ENCODE data around the gene SIPA1. TPM values are rescaled to one million over a fixed set of nuclear protein-coding genes. Genes with fewer than 3 reads are reported as not detected.
"Not testable (repeated sequence)": the region's sequence is repeated elsewhere in the genome, so short reads cannot be mapped to it uniquely, and the experiment has no call there.

SIPA1 gene
- total RNA-seq, 4 donors from 2014 or later, result 40.7 to 56.3 (median 45.8) TPM

DNA sequence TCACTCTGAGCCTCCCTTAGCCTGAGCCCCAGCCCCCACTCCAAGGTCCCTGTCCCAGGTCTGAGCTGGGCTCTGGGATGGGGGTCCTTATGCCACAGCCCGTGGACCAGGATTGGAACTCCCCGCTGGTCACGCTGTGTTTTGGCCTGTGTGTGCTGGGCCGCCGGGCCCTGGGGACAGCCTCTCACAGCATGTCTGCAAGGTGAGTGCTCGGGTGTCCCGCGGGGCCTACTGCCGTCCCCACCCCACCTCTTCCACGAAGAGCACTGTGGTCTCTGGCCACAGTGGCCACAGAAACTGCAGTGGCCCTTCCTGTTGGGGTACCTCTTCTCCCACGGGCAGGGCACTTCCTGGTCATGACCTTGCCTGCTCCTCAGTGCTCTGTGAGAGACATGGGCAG is 3.5 kb upstream of the SIPA1 start:
- no peak overlapping the region for H3K27ac ChIP-seq (replicated peaks in 1 of 4)
- WGBS, result 93% methylated on average over 11 of the region's 11 CpGs
- peaks cover 50 to 79% (median 78%) of the 10 kb centered on the region in 4 donors for H3K36me3 ChIP-seq
- TF ChIP-seq, protein P1, sequence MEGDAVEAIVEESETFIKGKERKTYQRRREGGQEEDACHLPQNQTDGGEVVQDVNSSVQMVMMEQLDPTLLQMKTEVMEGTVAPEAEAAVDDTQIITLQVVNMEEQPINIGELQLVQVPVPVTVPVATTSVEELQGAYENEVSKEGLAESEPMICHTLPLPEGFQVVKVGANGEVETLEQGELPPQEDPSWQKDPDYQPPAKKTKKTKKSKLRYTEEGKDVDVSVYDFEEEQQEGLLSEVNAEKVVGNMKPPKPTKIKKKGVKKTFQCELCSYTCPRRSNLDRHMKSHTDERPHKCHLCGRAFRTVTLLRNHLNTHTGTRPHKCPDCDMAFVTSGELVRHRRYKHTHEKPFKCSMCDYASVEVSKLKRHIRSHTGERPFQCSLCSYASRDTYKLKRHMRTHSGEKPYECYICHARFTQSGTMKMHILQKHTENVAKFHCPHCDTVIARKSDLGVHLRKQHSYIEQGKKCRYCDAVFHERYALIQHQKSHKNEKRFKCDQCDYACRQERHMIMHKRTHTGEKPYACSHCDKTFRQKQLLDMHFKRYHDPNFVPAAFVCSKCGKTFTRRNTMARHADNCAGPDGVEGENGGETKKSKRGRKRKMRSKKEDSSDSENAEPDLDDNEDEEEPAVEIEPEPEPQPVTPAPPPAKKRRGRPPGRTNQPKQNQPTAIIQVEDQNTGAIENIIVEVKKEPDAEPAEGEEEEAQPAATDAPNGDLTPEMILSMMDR (IDR thresholded peaks at IDR 0.05), result no peak
- TF ChIP-seq POLR2AphosphoS5 (IDR thresholded peaks at IDR 0.05) (no peak), POLR2A (IDR thresholded peaks at IDR 0.05; ENCODE audit: low read depth) (no peak), EP300 (IDR thresholded peaks at IDR 0.05) (no peak)
- H3K9me3 ChIP-seq, result no peaks in the 10 kb centered on the region
- intact Hi-C loops (cut with DNase I), result no loop called here
- no peak for DNase-seq (ENCODE audit: extremely low spot score)
- no peak overlapping the region for H3K4me3 ChIP-seq
- H3K27me3 ChIP-seq, result no peaks in the 10 kb centered on the region
- peaks cover 22 to 32% (median 24%) of the 10 kb centered on the region in 4 donors for H3K4me1 ChIP-seq

DNA sequence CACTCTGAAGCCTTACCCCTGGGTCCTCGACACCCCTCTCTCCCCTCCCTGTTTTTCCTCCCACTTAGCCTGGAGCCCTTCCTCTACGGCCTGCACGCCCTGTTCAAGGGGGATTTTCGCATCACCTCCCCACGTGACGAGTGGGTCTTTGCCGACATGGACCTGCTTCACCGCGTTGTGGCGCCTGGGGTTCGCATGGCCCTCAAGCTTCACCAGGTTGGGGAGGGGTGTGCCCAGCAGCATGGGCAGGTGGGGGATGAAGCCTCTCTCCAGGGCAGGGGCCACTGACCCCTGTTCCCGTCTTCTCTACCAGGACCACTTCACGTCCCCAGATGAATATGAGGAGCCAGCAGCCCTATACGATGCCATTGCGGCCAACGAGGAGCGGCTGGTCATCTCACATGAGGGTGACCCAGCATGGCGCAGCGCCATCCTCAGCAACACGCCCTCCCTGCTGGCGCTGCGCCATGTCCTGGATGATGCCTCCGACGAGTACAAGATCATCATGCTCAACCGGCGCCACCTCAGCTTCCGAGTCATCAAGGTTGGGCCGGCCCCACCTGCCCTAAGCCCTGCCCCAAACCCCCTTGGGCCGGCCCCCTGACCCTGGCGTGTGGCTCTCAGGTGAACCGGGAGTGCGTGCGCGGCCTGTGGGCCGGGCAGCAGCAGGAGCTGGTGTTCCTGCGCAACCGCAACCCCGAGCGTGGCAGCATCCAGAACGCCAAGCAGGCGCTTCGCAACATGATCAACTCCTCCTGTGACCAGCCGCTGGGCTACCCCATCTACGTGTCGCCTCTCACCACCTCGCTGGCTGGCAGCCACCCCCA is 2.8 kb upstream of the SIPA1 start:
- H3K9me3 ChIP-seq, result no peaks in the 10 kb centered on the region
- no peak for TF ChIP-seq POLR2AphosphoS5 (IDR thresholded peaks at IDR 0.05)
- TF ChIP-seq, protein P1 (IDR thresholded peaks at IDR 0.05), result no peak
- H3K4me3 ChIP-seq, result no peak overlapping the region
- H3K36me3 ChIP-seq, result peaks cover 43 to 72% (median 71%) of the 10 kb centered on the region in 4 donors
- H3K27ac ChIP-seq (replicated peaks in 1 of 4), result no peak overlapping the region
- H3K27me3 ChIP-seq, result no peaks in the 10 kb centered on the region
- peaks cover 29 to 39% (median 31%) of the 10 kb centered on the region in 4 donors for H3K4me1 ChIP-seq
- intact Hi-C loops (cut with DNase I), result no loop called here
- 90% methylated on average over 34 of the region's 46 CpGs for WGBS
- no peak for DNase-seq (ENCODE audit: extremely low spot score)

DNA sequence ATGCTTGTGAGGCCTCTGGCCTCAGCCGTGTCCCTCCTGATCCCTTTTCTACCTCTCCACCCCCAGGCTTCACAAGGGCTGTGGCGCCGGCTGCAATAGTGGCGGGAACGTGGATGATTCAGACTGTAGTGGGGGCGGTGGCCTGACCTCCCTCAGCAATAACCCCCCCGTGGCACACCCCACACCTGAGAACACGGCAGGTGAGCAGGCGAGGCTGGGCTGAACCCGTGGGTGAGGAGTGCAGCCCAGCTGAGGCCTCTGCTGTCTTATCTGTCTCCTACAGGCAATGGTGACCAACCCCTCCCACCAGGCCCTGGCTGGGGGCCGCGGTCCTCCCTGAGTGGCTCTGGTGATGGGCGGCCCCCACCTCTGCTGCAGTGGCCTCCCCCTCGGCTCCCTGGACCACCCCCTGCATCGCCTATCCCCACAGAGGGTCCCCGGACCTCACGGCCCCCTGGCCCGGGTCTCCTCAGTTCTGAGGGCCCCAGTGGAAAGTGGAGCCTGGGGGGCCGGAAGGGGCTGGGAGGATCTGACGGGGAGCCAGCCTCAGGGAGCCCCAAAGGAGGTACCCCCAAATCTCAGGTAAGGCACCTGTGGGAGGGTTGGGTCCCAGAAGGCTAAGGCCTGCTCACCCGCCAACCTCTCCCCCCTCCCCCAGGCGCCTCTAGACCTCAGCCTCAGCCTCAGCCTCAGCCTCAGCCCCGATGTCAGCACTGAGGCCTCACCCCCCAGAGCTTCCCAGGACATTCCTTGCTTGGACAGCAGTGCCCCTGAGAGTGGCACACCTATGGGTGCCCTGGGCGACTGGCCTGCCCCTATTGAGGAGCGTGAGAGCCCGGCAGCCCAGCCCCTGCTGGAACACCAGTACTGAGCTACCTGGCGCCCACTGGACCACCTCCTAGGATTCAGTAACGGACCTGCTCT is 1.5 kb upstream of the SIPA1 start:
- 84% methylated on average over 11 of the region's 28 CpGs for WGBS
- Histone ChIP-seq H3K27ac (replicated peaks in 1 of 4) (peak overlapping the region; percentile 5 to 93 (median 87)), H3K4me3 (no peak overlapping the region), H3K9me3 (no peaks in the 10 kb centered on the region), H3K4me1 (peaks cover 41 to 52% (median 44%) of the 10 kb centered on the region in 4 donors), H3K27me3 (no peaks in the 10 kb centered on the region), H3K36me3 (peaks cover 36 to 67% (median 65%) of the 10 kb centered on the region in 4 donors)
- no peak for TF ChIP-seq POLR2A (IDR thresholded peaks at IDR 0.05; ENCODE audit: low read depth)
- no peak for DNase-seq (ENCODE audit: extremely low spot score)
- intact Hi-C loops (cut with DNase I), result no loop called here

DNA sequence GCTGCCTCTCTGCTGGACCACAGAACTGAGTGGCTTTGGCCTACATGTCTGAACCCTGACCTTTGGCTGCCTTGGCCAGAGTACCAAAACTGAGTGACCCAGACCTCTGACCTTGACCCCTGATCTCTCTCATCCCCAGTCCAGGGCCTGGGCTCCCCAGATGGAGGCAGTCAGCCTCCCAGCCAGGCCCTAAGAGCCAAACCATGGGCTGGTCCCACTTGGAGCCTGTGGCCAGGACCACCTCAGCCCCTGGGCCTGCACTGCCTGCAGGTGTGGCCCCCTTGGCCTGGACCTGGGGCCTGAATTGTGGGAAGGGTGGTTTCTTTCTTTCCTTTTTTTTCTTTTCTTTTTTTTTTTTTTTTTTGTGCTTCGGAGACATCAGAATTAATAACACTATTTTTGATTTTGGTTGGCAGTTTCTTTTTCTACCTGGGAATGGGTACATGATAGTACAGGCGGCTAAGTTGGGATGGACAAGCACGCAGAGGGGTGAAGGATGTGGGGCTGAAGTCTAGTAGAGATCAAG is 806 bp upstream of the SIPA1 start:
- Histone ChIP-seq H3K9me3 (no peaks in the 10 kb centered on the region), H3K4me3 (no peak overlapping the region), H3K4me1 (peaks cover 42 to 59% (median 51%) of the 10 kb centered on the region in 4 donors), H3K36me3 (peaks cover 36 to 67% (median 64%) of the 10 kb centered on the region in 4 donors), H3K27me3 (no peaks in the 10 kb centered on the region), H3K27ac (replicated peaks in 1 of 4) (peak overlapping the region; percentile 83 to 93 (median 88))
- WGBS, result 88% methylated on average over 3 of the region's 3 CpGs
- no peak for DNase-seq (ENCODE audit: extremely low spot score)
- intact Hi-C loops (cut with DNase I), result no loop called here
- TF ChIP-seq EP300 (IDR thresholded peaks at IDR 0.05) (no peak), POLR2A (IDR thresholded peaks at IDR 0.05; ENCODE audit: low read depth) (no peak), POLR2AphosphoS5 (IDR thresholded peaks at IDR 0.05) (no peak)
- TF ChIP-seq, protein P1 (IDR thresholded peaks at IDR 0.05), result no peak

DNA sequence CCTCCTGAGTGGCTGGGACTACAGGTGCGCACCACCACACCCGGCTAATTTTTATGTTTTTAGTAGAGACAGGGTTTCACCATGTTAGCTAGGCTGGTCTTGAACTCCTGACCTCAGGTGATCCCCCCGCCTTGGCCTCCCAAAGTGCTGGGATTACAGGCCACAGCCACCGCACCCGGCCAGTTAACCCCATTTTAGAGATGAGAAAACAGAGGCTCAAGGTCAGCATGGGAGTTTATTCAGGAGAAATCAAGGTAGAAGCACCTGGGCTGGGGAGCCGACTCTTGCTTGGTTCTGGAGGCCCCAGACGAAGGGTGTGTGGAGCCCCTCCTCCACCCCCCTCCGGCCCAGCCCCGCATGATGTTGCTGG is 1.3 kb downstream of the SIPA1 start:
- intact Hi-C loops (cut with DNase I); H3K9me3 ChIP-seq; DNase-seq (ENCODE audit: extremely low spot score); H3K27me3 ChIP-seq: not testable (repeated sequence)
- WGBS, result 92% methylated on average over 8 of the region's 9 CpGs
- Histone ChIP-seq H3K4me1 (peaks cover 42 to 65% (median 59%) of the 10 kb centered on the region in 4 donors), H3K36me3 (peaks cover 27 to 67% (median 63%) of the 10 kb centered on the region in 4 donors), H3K27ac (replicated peaks in 1 of 4) (peak overlapping the region; percentile 83 to 93 (median 88)), H3K4me3 (peak overlapping the region; percentile 79 to 87 (median 84))
